Keratinocyte (primary cell): ENCODE data around the gene YEATS4. TPM values are rescaled to one million over a fixed set of nuclear protein-coding genes. Genes with fewer than 3 reads are reported as not detected.

Experiments used
- DNase-seq: peaks from one replicate; pipeline ENCODE4 v3.0.0-alpha.2; 2011; ENCODE audit warnings: low read depth, missing footprints, low spot score
- FAIRE-seq: peaks from 2 replicates; lab custom pipeline; 2011; peaks lifted over from hg19 to GRCh38; lab: Jason Lieb, UNC
- H2AFZ ChIP-seq: 2 replicates; pipeline ENCODE4 v1.6.0; 2012; ENCODE audit warnings: low read length, control low read depth, inconsistent platforms; ENCODE audit not compliant: control insufficient read depth
- H3K27ac ChIP-seq: 2 replicates; pipeline ENCODE4 v1.5.1; 2011; ENCODE audit warnings: low read length; ENCODE audit not compliant: control insufficient read depth, insufficient read depth
- H3K27me3 ChIP-seq: 3 replicates; pipeline ENCODE4 v1.6.0; 2011; ENCODE audit warnings: low read length; ENCODE audit not compliant: control insufficient read depth, insufficient read depth; ENCODE audit errors: extremely low read depth
- H3K36me3 ChIP-seq, 2 experiments: 2 replicates in 1 of 2; 3 replicates in 1 of 2; pipeline ENCODE4 v1.5.1; 2011; ENCODE audit warnings: low read length in 2 of 2, mild to moderate bottlenecking in 1 of 2; ENCODE audit not compliant: control insufficient read depth in 2 of 2, insufficient read depth in 2 of 2; ENCODE audit errors: extremely low read depth in 1 of 2
- H3K4me1 ChIP-seq: 3 replicates; pipeline ENCODE4 v1.5.1; 2011; ENCODE audit warnings: low read length; ENCODE audit not compliant: control insufficient read depth, insufficient read depth; ENCODE audit errors: extremely low read depth
- H3K4me2 ChIP-seq: 3 replicates; pipeline ENCODE4 v1.6.0; 2011; ENCODE audit warnings: low read depth, low read length; ENCODE audit not compliant: control insufficient read depth, insufficient read depth; ENCODE audit errors: extremely low read depth
- H3K4me3 ChIP-seq, 3 experiments: fragments of 200-600 bp in 1 of 3; sonication (generic) in 1 of 3; 2 replicates in 2 of 3; 3 replicates in 1 of 3; pipeline ENCODE4 v1.5.1; 2011 to 2016; ENCODE audit warnings: low read length in 3 of 3, mild to moderate bottlenecking in 3 of 3, control low read depth in 2 of 3, inconsistent platforms in 1 of 3, low read depth in 1 of 3, mixed read lengths in 1 of 3, mixed run types in 1 of 3, moderate library complexity in 1 of 3; ENCODE audit not compliant: control insufficient read depth in 2 of 3, insufficient read depth in 2 of 3; ENCODE audit errors: extremely low read depth in 1 of 3
- H3K79me2 ChIP-seq: 2 replicates; pipeline ENCODE4 v1.6.0; 2012; ENCODE audit warnings: low read length; ENCODE audit not compliant: control insufficient read depth, insufficient read depth
- H3K9ac ChIP-seq: 3 replicates; pipeline ENCODE4 v1.6.0; 2011; ENCODE audit warnings: low read length; ENCODE audit not compliant: control insufficient read depth, insufficient read depth; ENCODE audit errors: extremely low read depth
- H3K9me1 ChIP-seq: 3 replicates; pipeline ENCODE4 v1.6.0; 2011; ENCODE audit warnings: low read length; ENCODE audit not compliant: control insufficient read depth, insufficient read depth; ENCODE audit errors: extremely low read depth
- H3K9me3 ChIP-seq: 2 replicates; pipeline ENCODE4 v1.5.1; 2012; ENCODE audit warnings: low read depth, low read length; ENCODE audit not compliant: control insufficient read depth
- H4K20me1 ChIP-seq: 3 replicates; pipeline ENCODE4 v1.6.0; 2011; ENCODE audit warnings: low read length; ENCODE audit not compliant: control insufficient read depth, insufficient read depth; ENCODE audit errors: extremely low read depth
- CTCF ChIP-seq, 3 experiments: IDR thresholded peaks in 1 of 3; conservative IDR thresholded peaks in 1 of 3; optimal IDR thresholded peaks in 1 of 3; 2 replicates in 2 of 3; 3 replicates in 1 of 3; pipeline versions ENCODE3 to v1.5.1; 2011; ENCODE audit warnings: low read length in 3 of 3, mild to moderate bottlenecking in 3 of 3, moderate library complexity in 2 of 3, control low read depth in 1 of 3, inconsistent platforms in 1 of 3; ENCODE audit not compliant: insufficient read depth in 2 of 3; ENCODE audit errors: extremely low read depth in 1 of 3
- EZH2 ChIP-seq: IDR thresholded peaks from one replicate; pipeline ENCODE4 v1.6.1; 2012; ENCODE audit warnings: inconsistent platforms, mild to moderate bottlenecking, low read length, moderate library complexity
- dilution Hi-C: fragments of 300-500 bp; cut with MboI; formaldehyde crosslinking; loops from one replicate; pipeline ENCODE4 v1.7.0; 2020; ENCODE audit warnings: low sequenced_read_pairs; ENCODE audit not compliant: extremely low pct_ligation_motif_present
- polyA plus RNA-seq, 5 experiments: library from polyadenylated mRNA; depleted of rRNA in 3 of 5; stranded (reverse) in 3 of 5; stranded (forward) in 1 of 5; unstranded in 1 of 5; fragments of >200 nt; gene quantifications; 1 replicate in 1 of 5; 2 replicates in 3 of 5; 3 replicates in 1 of 5; pipeline versions ENCODE4 v1.2.1 to v1.2.3, GENCODE V29; 2011 to 2012; ENCODE audit warnings: missing spikeins in 2 of 5, low read depth in 1 of 5, low replicate concordance in 1 of 5

The YEATS4 gene
- polyA plus RNA-seq, 1 donor (not counting 4 experiments of a cell fraction or from before 2014, with no cell fraction given), result 21.0 TPM

- dilution Hi-C loops, result no loop called here
- Histone ChIP-seq H3K9me3 (no peaks in the 10 kb centered on the region), H3K27ac (no peak overlapping the region), H3K79me2 (no peaks in the 10 kb centered on the region), H3K27me3 (no peaks in the 10 kb centered on the region), H3K36me3 (no peaks in the 10 kb centered on the region), H3K4me1 (peaks cover 9% of the 10 kb centered on the region), H3K9me1 (no peaks in the 10 kb centered on the region), H3K4me3 (peak overlapping the region in 2 of 3 experiments; percentile 33 to 46), H4K20me1 (no peaks in the 10 kb centered on the region), H2AFZ (peak overlapping the region; percentile 85), H3K4me2 (peak overlapping the region; percentile 71), H3K9ac (peak overlapping the region; percentile 38)
- DNase-seq (no peak), FAIRE-seq (no peak)
- TF ChIP-seq EZH2 (no peak), CTCF (optimal IDR thresholded peaks at IDR 0.05 in 1 of 3, IDR thresholded peaks at IDR 0.05 in 1 of 3, conservative IDR thresholded peaks at IDR 0.05 in 1 of 3; ENCODE audit: extremely low read depth in 1 of 3, insufficient read depth in 2 of 3, low read length in 3 of 3) (no peak)
These were observed 28.0 kb upstream of the YEATS4 start for GRCh38 chr12:69331519-69331908.

- Histone ChIP-seq H3K4me1 (peaks cover 9% of the 10 kb centered on the region), H3K9ac (no peak overlapping the region), H3K4me2 (peak overlapping the region; percentile 71), H3K27ac (no peak overlapping the region), H4K20me1 (no peaks in the 10 kb centered on the region), H3K79me2 (no peaks in the 10 kb centered on the region), H3K27me3 (no peaks in the 10 kb centered on the region), H3K4me3 (peak overlapping the region in 1 of 3 experiments; percentile 46), H3K36me3 (no peaks in the 10 kb centered on the region), H2AFZ (peak overlapping the region; percentile 85), H3K9me3 (no peaks in the 10 kb centered on the region), H3K9me1 (no peaks in the 10 kb centered on the region)
- DNase-seq (peak; percentile 4), FAIRE-seq (peak; percentile 34)
- dilution Hi-C loops, result no loop called here
- TF ChIP-seq EZH2 (no peak), CTCF (optimal IDR thresholded peaks at IDR 0.05 in 1 of 3, IDR thresholded peaks at IDR 0.05 in 1 of 3, conservative IDR thresholded peaks at IDR 0.05 in 1 of 3; ENCODE audit: extremely low read depth in 1 of 3, insufficient read depth in 2 of 3, low read length in 3 of 3) (no peak)
These were observed 27.4 kb upstream of the YEATS4 start for GRCh38 chr12:69331909-69332684.
